Lung (tissue), 12 donors: ENCODE data around the gene DPYSL4. TPM values are rescaled to one million over a fixed set of nuclear protein-coding genes. Genes with fewer than 3 reads are reported as not detected.

Source experiments
- ATAC-seq: fragments of 200-7000 bp; cut with Tn5 transposase; one replicate; pipeline ENCODE4 v1.9.1; 2020; ENCODE audit warnings: moderate number of reproducible peaks; ENCODE audit not compliant: insufficient read depth, low FRiP score
- DNase-seq, 3 donors: peaks; one replicate each; pipeline ENCODE4 v3.0.0-alpha.2; 2013 to 2017
- H3K27ac ChIP-seq, 2 donors: one replicate each; pipeline ENCODE4 v1.5.1; 2013; ENCODE audit warnings: mild to moderate bottlenecking in 2 of 2, moderate library complexity in 2 of 2, control low read depth in 1 of 2, inconsistent platforms in 1 of 2, low read depth in 1 of 2, low read length in 1 of 2
- H3K27me3 ChIP-seq, 3 donors: one replicate each; pipeline ENCODE4 v1.5.1; 2013; ENCODE audit warnings: low read length in 2 of 3; ENCODE audit not compliant: control insufficient read depth in 3 of 3, insufficient read depth in 3 of 3
- H3K36me3 ChIP-seq, 4 donors: one replicate each; pipeline ENCODE4 v1.5.1; 2013; ENCODE audit warnings: low read length in 4 of 4, mild to moderate bottlenecking in 1 of 4, moderate library complexity in 1 of 4; ENCODE audit not compliant: control insufficient read depth in 4 of 4, insufficient read depth in 4 of 4
- H3K4me1 ChIP-seq, 5 donors: one replicate each; pipeline ENCODE4 v1.5.1; 2013; ENCODE audit warnings: low read length in 5 of 5, mild to moderate bottlenecking in 2 of 5, moderate library complexity in 1 of 5; ENCODE audit not compliant: control insufficient read depth in 5 of 5, insufficient read depth in 5 of 5
- H3K4me3 ChIP-seq: one replicate; pipeline ENCODE4 v1.5.1; 2013; ENCODE audit warnings: mild to moderate bottlenecking, control low read depth, moderate library complexity
- H3K9ac ChIP-seq, 2 donors: one replicate each; pipeline ENCODE4 v1.5.1; 2013; ENCODE audit warnings: low read length in 2 of 2, control low read depth in 1 of 2; ENCODE audit not compliant: insufficient read depth in 1 of 2
- H3K9me3 ChIP-seq, 4 donors: one replicate each; pipeline ENCODE4 v1.5.1; 2013; ENCODE audit warnings: low read length in 3 of 4, mild to moderate bottlenecking in 1 of 4, moderate library complexity in 1 of 4; ENCODE audit not compliant: control insufficient read depth in 4 of 4, insufficient read depth in 3 of 4
- WGBS, 2 donors: extraction: QIAGEN DNeasy Blood & Tissue Kit; methylation state at CpG; one replicate each; pipeline ENCODE4 v1.1.7; 2013; 5-methylcytosine and 5-hydroxymethylcytosine counted together
- polyA plus RNA-seq, 2 donors: library from polyadenylated mRNA; stranded (reverse); fragments of 200-250 nt; gene quantifications; one replicate each; pipeline ENCODE4 v1.2.1, GENCODE V29; 2013
- total RNA-seq, 2 donors: library from RNA; depleted of rRNA in 1 of 2; stranded (reverse); fragments of >200 nt in 1 of 2; gene quantifications; one replicate each; pipeline ENCODE4 v1.2.1, GENCODE V29; 2014 to 2021
- TF ChIP-seq, protein P1 (sequence below): IDR thresholded peaks from 2 replicates; pipeline ENCODE4 v1.5.1; 2012; ENCODE audit warnings: mild to moderate bottlenecking; ENCODE audit errors: control extremely low read depth, extremely low read depth
- donor health status: control.
- donor health status: control.
- donor health status: Bipolar disorder and iron deficiency.
- donor health status: healthy.
- donor health status: DM: yes; HTN: yes; CAD: no.

Gene DPYSL4
- total and polyA plus RNA-seq, 4 donors: 0.33 to 1.5 (median 1.3) TPM

DNA sequence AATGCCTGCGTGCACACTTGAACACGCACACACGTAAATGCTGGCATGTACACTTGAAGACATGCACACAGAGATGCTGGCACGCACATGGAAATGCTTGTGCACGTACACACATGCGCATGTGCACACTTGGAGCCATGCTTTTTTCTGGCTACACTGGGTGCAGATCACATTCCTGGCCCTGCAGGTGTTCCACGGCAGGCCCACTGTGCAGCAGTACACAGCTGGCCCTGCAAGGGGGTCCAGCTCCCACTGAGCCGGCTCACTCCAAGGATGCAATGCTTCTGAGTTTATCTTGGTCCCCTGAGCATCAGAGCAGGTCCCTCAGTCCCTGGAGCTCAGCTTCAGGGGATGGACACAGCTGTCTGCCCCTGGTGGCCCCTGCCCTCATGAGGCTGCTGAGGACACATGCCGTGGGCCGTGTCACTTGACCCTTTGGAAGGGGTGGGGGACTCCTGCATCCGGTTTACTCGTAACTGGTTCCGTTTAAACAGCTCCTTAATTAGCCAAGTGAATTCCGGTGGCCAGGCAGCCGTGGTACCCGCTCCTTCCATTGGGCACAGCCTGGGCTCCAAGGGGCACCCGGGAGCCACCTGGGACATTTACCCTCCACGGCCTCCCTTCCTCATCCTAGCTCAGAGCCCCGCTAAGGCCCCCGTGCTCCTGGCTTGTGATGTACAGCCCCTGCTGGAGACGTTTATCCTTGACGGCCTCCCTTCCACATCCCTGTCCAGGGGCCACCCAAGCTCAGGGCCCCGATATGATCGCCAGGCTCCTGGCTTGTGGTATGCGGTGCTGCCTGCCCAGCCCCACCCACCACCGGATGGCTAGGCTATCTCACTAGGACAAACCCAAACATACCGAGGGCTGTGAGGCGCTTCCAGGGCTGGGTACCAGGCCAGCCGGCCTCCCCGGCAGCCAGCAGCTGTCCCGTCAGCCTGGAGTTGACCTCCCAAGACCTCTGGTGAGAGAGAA is 39.5 kb upstream of the DPYSL4 start:
- no peak overlapping the region for H3K9ac ChIP-seq
- 64 to 70% methylated on average over 31 of the region's 31 CpGs for WGBS, 2 donors

DNA sequence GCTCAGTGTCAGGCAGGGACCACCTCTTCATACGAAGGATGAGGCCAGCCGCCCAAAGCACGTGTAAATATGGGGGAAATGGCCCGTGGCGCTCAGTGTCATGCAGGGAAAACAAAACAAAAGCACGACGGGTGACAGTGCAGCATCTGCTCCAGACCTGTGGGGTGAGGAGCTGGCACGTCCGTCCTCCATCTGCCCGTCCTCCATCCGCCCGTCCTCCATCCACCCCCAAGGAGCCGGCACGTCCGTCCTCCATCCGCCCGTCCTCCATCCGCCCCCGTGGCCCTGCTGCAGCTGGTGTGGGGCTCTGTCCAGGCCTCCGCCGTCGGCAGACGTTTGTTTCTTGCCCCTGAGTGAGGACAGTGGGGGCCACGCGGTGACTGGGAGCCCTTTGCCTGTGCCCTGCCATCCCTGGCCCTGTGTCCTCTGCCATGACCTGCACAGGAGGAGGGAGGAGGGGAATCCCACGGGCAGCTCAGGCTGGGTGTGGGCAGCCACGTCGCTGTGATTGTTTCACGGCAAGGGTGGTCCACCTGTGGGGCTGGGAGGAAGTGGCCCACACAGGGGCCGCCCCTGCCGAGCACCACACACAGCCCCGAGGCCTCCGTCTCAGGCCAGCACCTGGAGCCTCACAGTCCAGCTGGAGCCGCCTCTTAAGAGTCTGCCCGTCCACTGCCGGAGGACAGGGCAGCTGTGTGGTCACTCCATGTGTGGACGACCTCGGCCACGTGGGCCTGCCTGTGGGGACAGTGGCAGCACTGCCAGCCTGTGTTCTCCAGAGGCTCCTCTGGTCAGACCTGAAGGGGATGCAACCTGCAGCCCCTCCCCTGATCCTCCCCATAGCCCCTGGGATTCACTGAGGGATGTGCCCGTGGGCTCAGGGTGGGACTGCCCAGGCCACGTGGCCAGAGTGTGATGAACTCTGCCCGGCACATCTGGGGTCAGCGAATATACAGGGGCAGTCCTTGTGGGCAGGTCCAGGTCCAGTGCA is 38.2 kb upstream of the DPYSL4 start:
- Histone ChIP-seq H3K9me3 (no peaks in the 10 kb centered on the region), H3K4me3 (no peak overlapping the region), H3K36me3 (no peaks in the 10 kb centered on the region), H3K27me3 (peaks cover 0 to 12% (median 0%) of the 10 kb centered on the region in 3 donors), H3K9ac (no peak overlapping the region), H3K4me1 (no peaks in the 10 kb centered on the region), H3K27ac (no peak overlapping the region)
- TF ChIP-seq, protein P1, sequence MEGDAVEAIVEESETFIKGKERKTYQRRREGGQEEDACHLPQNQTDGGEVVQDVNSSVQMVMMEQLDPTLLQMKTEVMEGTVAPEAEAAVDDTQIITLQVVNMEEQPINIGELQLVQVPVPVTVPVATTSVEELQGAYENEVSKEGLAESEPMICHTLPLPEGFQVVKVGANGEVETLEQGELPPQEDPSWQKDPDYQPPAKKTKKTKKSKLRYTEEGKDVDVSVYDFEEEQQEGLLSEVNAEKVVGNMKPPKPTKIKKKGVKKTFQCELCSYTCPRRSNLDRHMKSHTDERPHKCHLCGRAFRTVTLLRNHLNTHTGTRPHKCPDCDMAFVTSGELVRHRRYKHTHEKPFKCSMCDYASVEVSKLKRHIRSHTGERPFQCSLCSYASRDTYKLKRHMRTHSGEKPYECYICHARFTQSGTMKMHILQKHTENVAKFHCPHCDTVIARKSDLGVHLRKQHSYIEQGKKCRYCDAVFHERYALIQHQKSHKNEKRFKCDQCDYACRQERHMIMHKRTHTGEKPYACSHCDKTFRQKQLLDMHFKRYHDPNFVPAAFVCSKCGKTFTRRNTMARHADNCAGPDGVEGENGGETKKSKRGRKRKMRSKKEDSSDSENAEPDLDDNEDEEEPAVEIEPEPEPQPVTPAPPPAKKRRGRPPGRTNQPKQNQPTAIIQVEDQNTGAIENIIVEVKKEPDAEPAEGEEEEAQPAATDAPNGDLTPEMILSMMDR: no peak
- WGBS, 2 donors: 84 to 90% methylated on average over 42 to 43 of the region's 43 CpGs
- ATAC-seq (no peak), DNase-seq (no peak)

More for the DNA sequence above, 39.5 kb upstream of the DPYSL4 start:
- Histone ChIP-seq H3K4me1 (no peaks in the 10 kb centered on the region), H3K27ac (no peak overlapping the region), H3K27me3 (peaks cover 0 to 20% (median 0%) of the 10 kb centered on the region in 3 donors), H3K4me3 (no peak overlapping the region), H3K36me3 (no peaks in the 10 kb centered on the region), H3K9me3 (no peaks in the 10 kb centered on the region)
- ATAC-seq (no peak), DNase-seq (no peak)
- TF ChIP-seq, protein P1: no peak

DNA sequence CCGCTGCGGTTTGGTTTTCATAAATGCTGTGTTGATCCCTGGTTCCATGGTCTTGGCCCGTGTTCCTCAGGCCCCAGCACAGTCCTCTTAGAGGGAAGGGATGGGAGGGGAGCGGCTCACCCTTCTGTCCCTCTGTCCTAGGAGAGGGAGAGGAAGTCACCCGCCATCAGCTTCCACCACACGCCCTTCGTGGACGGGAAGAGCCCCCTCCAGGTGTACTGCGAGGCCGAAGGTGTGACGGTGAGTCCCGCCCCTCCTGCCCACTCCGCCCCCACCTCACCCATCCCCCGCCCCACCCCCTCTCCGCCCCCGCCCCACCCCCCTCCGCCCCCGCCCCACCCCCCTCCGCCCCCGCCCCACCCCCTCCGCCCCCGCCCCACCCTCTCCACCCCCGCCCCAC is 37.5 kb upstream of the DPYSL4 start:
- no peak for DNase-seq
- Histone ChIP-seq H3K9me3 (peaks cover 0 to 2% (median 0%) of the 10 kb centered on the region in 4 donors), H3K4me3 (no peak overlapping the region), H3K9ac (no peak overlapping the region), H3K27me3 (peaks cover 0 to 8% (median 0%) of the 10 kb centered on the region in 3 donors), H3K36me3 (no peaks in the 10 kb centered on the region), H3K4me1 (no peaks in the 10 kb centered on the region), H3K27ac (no peak overlapping the region)
- no peak for ATAC-seq
- 78 to 82% methylated on average over 11 to 16 of the region's 23 CpGs for WGBS, 2 donors
- TF ChIP-seq, protein P1: no peak
